GM23338 (cell line): ENCODE measurements around the gene ARL14. TPM values are rescaled to one million over a fixed set of nuclear protein-coding genes. Genes with fewer than 3 reads are reported as not detected.

Source experiments
- ATAC-seq: fragments of 200-7000 bp; cut with Tn5 transposase; 3 replicates; pipeline ENCODE4 v1.9.1; 2020
- DNase-seq: peaks from one replicate; pipeline ENCODE4 v3.0.0-alpha.2; 2015; ENCODE audit warnings: low spot score
- H2AFZ ChIP-seq: fragments of 200-600 bp; sonication (generic); 2 replicates; pipeline ENCODE4 v1.8.0; 2016; ENCODE audit warnings: antibody characterized with exemption, mild to moderate bottlenecking, moderate library complexity
- H3F3A ChIP-seq: fragments of 200-600 bp; sonication (generic); replicated peaks from 2 replicates; pipeline ENCODE4 v1.8.0; 2017; ENCODE audit warnings: antibody characterized with exemption, mixed run types, low read depth
- H3K27ac ChIP-seq: fragments of 200-600 bp; sonication (generic); 2 replicates; pipeline ENCODE4 v1.6.1; 2016; ENCODE audit warnings: low read depth
- H3K27me3 ChIP-seq: fragments of 200-600 bp; sonication (generic); 2 replicates; pipeline ENCODE4 v1.8.0; 2016; ENCODE audit warnings: mild to moderate bottlenecking, mixed run types, moderate library complexity; ENCODE audit not compliant: insufficient read depth
- H3K36me3 ChIP-seq: fragments of 200-600 bp; sonication (generic); 2 replicates; pipeline ENCODE4 v1.8.0; 2016; ENCODE audit warnings: mild to moderate bottlenecking; ENCODE audit not compliant: insufficient read depth
- H3K4me1 ChIP-seq: fragments of 200-600 bp; sonication (generic); 2 replicates; pipeline ENCODE4 v1.8.0; 2016; ENCODE audit warnings: mild to moderate bottlenecking, moderate library complexity; ENCODE audit not compliant: insufficient read depth
- H3K4me2 ChIP-seq: fragments of 200-600 bp; sonication (generic); 2 replicates; pipeline ENCODE4 v1.7.1; 2017; ENCODE audit warnings: mixed run types
- H3K4me3 ChIP-seq: fragments of 200-600 bp; sonication (generic); 2 replicates; pipeline ENCODE4 v1.6.1; 2016; ENCODE audit warnings: mixed run types
- H3K79me2 ChIP-seq: fragments of 200-600 bp; sonication (generic); replicated peaks from 2 replicates; pipeline ENCODE4 v1.8.0; 2017; ENCODE audit warnings: mild to moderate bottlenecking; ENCODE audit not compliant: insufficient read depth
- H3K9me2 ChIP-seq: fragments of 200-600 bp; sonication (generic); 2 replicates; pipeline ENCODE4 v1.8.0; 2017; ENCODE audit not compliant: insufficient read depth
- H4K20me1 ChIP-seq: fragments of 200-600 bp; sonication (generic); replicated peaks from 2 replicates; pipeline ENCODE4 v1.8.0; 2017; ENCODE audit warnings: mild to moderate bottlenecking; ENCODE audit not compliant: insufficient read depth
- H3K27ac Mint-ChIP-seq: 2 replicates; pipeline ENCODE4 v1.8.0; 2020; ENCODE audit warnings: inconsistent platforms, mild to moderate bottlenecking, moderate library complexity, mixed read lengths
- H3K27me3 Mint-ChIP-seq: 3 replicates; pipeline ENCODE4 v1.8.0; 2022; ENCODE audit warnings: low read depth, mild to moderate bottlenecking, moderate library complexity, mixed read lengths, inconsistent platforms; ENCODE audit not compliant: insufficient read depth, poor library complexity
- H3K36me3 Mint-ChIP-seq: 3 replicates; pipeline ENCODE4 v1.8.0; 2021; ENCODE audit warnings: low read depth, mild to moderate bottlenecking, inconsistent platforms, moderate library complexity, mixed read lengths
- H3K4me1 Mint-ChIP-seq: 3 replicates; pipeline ENCODE4 v1.8.0; 2020; ENCODE audit warnings: mild to moderate bottlenecking, inconsistent platforms, mixed read lengths
- H3K4me3 Mint-ChIP-seq: 3 replicates; pipeline ENCODE4 v1.8.0; 2021; ENCODE audit warnings: moderate library complexity, mild to moderate bottlenecking, inconsistent platforms, mixed read lengths
- H3K9me3 Mint-ChIP-seq: 3 replicates; pipeline ENCODE4 v1.8.0; 2020; ENCODE audit warnings: moderate library complexity, mild to moderate bottlenecking, inconsistent platforms, mixed read lengths
- CREB1 ChIP-seq: fragments of 250-450 bp; sonication (Bioruptor Pico); IDR thresholded peaks from 2 replicates; pipeline ENCODE4 v1.5.0; 2020; ENCODE audit warnings: low read depth, mild to moderate bottlenecking, moderate library complexity
- EZH2 ChIP-seq: fragments of 200-600 bp; sonication (generic); IDR thresholded peaks from one replicate; pipeline ENCODE4 v1.8.0; 2017; ENCODE audit warnings: antibody characterized with exemption, mild to moderate bottlenecking, low read depth; ENCODE audit not compliant: unreplicated experiment
- EZH2phosphoT487 ChIP-seq: fragments of 200-600 bp; sonication (generic); IDR thresholded peaks from one replicate; pipeline ENCODE4 v1.8.1; 2018; ENCODE audit warnings: antibody characterized with exemption; ENCODE audit not compliant: unreplicated experiment
- JUNB ChIP-seq: IDR thresholded peaks from one replicate; pipeline ENCODE4 v1.6.1; 2016; ENCODE audit warnings: antibody characterized with exemption; ENCODE audit not compliant: unreplicated experiment
- NANOG ChIP-seq: IDR thresholded peaks from 2 replicates; pipeline ENCODE4 v1.6.1; 2016; ENCODE audit warnings: antibody characterized with exemption, borderline replicate concordance
- POLR2AphosphoS5 ChIP-seq: IDR thresholded peaks from 2 replicates; pipeline ENCODE4 v1.6.1; 2016; ENCODE audit warnings: antibody characterized with exemption, low read depth
- STAT1 ChIP-seq: IDR thresholded peaks from one replicate; pipeline ENCODE4 v1.6.1; 2016; ENCODE audit warnings: antibody characterized with exemption; ENCODE audit not compliant: unreplicated experiment
- ZNF114 ChIP-seq: fragments of 250-450 bp; sonication (Bioruptor Pico); IDR thresholded peaks from 2 replicates; pipeline ENCODE4 v1.5.0; 2020; ENCODE audit warnings: mild to moderate bottlenecking, moderate library complexity
- ZNF331 ChIP-seq: fragments of 250-450 bp; sonication (Bioruptor Pico); IDR thresholded peaks from 2 replicates; pipeline ENCODE4 v1.5.0; 2020; ENCODE audit warnings: low read depth, mild to moderate bottlenecking, moderate library complexity
- ZNF462 ChIP-seq: fragments of 250-450 bp; sonication (Bioruptor Pico); IDR thresholded peaks from 2 replicates; pipeline ENCODE4 v1.5.0; 2020; ENCODE audit warnings: mild to moderate bottlenecking, moderate library complexity
- polyA plus RNA-seq: library from polyadenylated mRNA; unstranded; fragments of >200 nt; fragmentation: Nextera tagmentation; extraction: Ambion mirVana; gene quantifications from 2 replicates; pipeline ENCODE4 v1.2.1, GENCODE V29; 2016
- total RNA-seq: library from RNA; depleted of rRNA; stranded (reverse); fragments of >200 nt; shearing (Covaris generic); gene quantifications from 2 replicates; pipeline ENCODE4 v1.2.3, GENCODE V29; 2014
- TF ChIP-seq, protein P1 (sequence below): IDR thresholded peaks from one replicate; pipeline ENCODE4 v1.6.1; 2018; ENCODE audit warnings: antibody characterized with exemption; ENCODE audit not compliant: unreplicated experiment
- TF ChIP-seq, protein P2 (sequence below), 2 experiments: fragments of 200-600 bp in 1 of 2; sonication (generic) in 1 of 2; conservative IDR thresholded peaks; 2 replicates each; pipeline versions ENCODE4 v1.5.1 to v1.6.1; 2016 to 2017; ENCODE audit warnings: antibody characterized with exemption in 2 of 2, low read depth in 2 of 2, mild to moderate bottlenecking in 2 of 2, moderate library complexity in 1 of 2
- TF ChIP-seq, protein P3 (sequence below): IDR thresholded peaks from 2 replicates; pipeline ENCODE4 v1.6.1; 2016; ENCODE audit warnings: antibody characterized with exemption

Gene ARL14
- total and polyA plus RNA-seq, 2 experiments from 2014 or later = not detected

- Histone ChIP-seq H3F3A (no peaks in the 10 kb centered on the region), H3K79me2 (no peaks in the 10 kb centered on the region), H3K27me3 (no peaks in the 10 kb centered on the region), H3K9me2 (0 out of 2 replicates have a peak, but pooled peaks cover 3% of the 10 kb centered on the region), H3K4me2 (no peak overlapping the region), H3K36me3 (no peaks in the 10 kb centered on the region), H3K27ac (no peak overlapping the region), H3K4me1 (no peaks in the 10 kb centered on the region), H2AFZ (peak overlapping the region; percentile 91), H4K20me1 (no peaks in the 10 kb centered on the region), H3K4me3 (no peak overlapping the region)
- Mint-ChIP-seq H3K27ac (no peak overlapping the region), H3K36me3 (no peaks in the 10 kb centered on the region; the same call in 2 of the 3 replicates), H3K27me3 (no peaks in the 10 kb centered on the region), H3K4me3 (no peak overlapping the region), H3K4me1 (no peaks in the 10 kb centered on the region), H3K9me3 (no peaks in the 10 kb centered on the region; the same call in 2 of the 3 replicates)
- TF ChIP-seq ZNF114 (no peak), POLR2AphosphoS5 (no peak), EZH2phosphoT487 (no peak), STAT1 (no peak), EZH2 (no peak), JUNB (no peak), ZNF462 (no peak), NANOG (no peak), ZNF331 (no peak), CREB1 (CRISPR knock-in tag) (no peak)
- TF ChIP-seq, protein P1, sequence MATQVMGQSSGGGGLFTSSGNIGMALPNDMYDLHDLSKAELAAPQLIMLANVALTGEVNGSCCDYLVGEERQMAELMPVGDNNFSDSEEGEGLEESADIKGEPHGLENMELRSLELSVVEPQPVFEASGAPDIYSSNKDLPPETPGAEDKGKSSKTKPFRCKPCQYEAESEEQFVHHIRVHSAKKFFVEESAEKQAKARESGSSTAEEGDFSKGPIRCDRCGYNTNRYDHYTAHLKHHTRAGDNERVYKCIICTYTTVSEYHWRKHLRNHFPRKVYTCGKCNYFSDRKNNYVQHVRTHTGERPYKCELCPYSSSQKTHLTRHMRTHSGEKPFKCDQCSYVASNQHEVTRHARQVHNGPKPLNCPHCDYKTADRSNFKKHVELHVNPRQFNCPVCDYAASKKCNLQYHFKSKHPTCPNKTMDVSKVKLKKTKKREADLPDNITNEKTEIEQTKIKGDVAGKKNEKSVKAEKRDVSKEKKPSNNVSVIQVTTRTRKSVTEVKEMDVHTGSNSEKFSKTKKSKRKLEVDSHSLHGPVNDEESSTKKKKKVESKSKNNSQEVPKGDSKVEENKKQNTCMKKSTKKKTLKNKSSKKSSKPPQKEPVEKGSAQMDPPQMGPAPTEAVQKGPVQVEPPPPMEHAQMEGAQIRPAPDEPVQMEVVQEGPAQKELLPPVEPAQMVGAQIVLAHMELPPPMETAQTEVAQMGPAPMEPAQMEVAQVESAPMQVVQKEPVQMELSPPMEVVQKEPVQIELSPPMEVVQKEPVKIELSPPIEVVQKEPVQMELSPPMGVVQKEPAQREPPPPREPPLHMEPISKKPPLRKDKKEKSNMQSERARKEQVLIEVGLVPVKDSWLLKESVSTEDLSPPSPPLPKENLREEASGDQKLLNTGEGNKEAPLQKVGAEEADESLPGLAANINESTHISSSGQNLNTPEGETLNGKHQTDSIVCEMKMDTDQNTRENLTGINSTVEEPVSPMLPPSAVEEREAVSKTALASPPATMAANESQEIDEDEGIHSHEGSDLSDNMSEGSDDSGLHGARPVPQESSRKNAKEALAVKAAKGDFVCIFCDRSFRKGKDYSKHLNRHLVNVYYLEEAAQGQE = no peak
- TF ChIP-seq, protein P2, sequence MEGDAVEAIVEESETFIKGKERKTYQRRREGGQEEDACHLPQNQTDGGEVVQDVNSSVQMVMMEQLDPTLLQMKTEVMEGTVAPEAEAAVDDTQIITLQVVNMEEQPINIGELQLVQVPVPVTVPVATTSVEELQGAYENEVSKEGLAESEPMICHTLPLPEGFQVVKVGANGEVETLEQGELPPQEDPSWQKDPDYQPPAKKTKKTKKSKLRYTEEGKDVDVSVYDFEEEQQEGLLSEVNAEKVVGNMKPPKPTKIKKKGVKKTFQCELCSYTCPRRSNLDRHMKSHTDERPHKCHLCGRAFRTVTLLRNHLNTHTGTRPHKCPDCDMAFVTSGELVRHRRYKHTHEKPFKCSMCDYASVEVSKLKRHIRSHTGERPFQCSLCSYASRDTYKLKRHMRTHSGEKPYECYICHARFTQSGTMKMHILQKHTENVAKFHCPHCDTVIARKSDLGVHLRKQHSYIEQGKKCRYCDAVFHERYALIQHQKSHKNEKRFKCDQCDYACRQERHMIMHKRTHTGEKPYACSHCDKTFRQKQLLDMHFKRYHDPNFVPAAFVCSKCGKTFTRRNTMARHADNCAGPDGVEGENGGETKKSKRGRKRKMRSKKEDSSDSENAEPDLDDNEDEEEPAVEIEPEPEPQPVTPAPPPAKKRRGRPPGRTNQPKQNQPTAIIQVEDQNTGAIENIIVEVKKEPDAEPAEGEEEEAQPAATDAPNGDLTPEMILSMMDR (conservative IDR thresholded peaks at IDR 0.05; ENCODE audit: low read depth in 2 of 2) = no peak
- TF ChIP-seq, protein P3, sequence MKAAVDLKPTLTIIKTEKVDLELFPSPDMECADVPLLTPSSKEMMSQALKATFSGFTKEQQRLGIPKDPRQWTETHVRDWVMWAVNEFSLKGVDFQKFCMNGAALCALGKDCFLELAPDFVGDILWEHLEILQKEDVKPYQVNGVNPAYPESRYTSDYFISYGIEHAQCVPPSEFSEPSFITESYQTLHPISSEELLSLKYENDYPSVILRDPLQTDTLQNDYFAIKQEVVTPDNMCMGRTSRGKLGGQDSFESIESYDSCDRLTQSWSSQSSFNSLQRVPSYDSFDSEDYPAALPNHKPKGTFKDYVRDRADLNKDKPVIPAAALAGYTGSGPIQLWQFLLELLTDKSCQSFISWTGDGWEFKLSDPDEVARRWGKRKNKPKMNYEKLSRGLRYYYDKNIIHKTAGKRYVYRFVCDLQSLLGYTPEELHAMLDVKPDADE = no peak
- ATAC-seq (peak; percentile 31; the same call in 2 of the 3 replicates), DNase-seq (no peak)
Observed at GRCh38 chr3:160719710-160720109, 42.8 kb downstream of the ARL14 start.
